Subcutaneous adipose tissue (tissue), 4 donors: ENCODE data around the gene HIVEP3. TPM values are rescaled to one million over a fixed set of nuclear protein-coding genes. Genes with fewer than 3 reads are reported as not detected.

Experiments
- total RNA-seq, 4 donors: library from RNA; depleted of rRNA; stranded (reverse); fragments of >200 nt; gene quantifications; one replicate each; pipeline ENCODE4 v1.1.0, GENCODE V29; 2016
- TF ChIP-seq, protein P1 (sequence below): fragments of 450-650 bp; IDR thresholded peaks from one replicate; pipeline ENCODE4 v1.5.1; 2016; ENCODE audit warnings: low read depth, mild to moderate bottlenecking, control low read depth, antibody characterized with exemption, moderate library complexity

The HIVEP3 gene
- total RNA-seq, 4 donors from 2014 or later = 2.4 to 9.6 (median 5.0) TPM

- TF ChIP-seq, protein P1, sequence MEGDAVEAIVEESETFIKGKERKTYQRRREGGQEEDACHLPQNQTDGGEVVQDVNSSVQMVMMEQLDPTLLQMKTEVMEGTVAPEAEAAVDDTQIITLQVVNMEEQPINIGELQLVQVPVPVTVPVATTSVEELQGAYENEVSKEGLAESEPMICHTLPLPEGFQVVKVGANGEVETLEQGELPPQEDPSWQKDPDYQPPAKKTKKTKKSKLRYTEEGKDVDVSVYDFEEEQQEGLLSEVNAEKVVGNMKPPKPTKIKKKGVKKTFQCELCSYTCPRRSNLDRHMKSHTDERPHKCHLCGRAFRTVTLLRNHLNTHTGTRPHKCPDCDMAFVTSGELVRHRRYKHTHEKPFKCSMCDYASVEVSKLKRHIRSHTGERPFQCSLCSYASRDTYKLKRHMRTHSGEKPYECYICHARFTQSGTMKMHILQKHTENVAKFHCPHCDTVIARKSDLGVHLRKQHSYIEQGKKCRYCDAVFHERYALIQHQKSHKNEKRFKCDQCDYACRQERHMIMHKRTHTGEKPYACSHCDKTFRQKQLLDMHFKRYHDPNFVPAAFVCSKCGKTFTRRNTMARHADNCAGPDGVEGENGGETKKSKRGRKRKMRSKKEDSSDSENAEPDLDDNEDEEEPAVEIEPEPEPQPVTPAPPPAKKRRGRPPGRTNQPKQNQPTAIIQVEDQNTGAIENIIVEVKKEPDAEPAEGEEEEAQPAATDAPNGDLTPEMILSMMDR = no peak
Observed at GRCh38 chr1:41719128-41719527, 199.6 kb downstream of the HIVEP3 start.

DNA sequence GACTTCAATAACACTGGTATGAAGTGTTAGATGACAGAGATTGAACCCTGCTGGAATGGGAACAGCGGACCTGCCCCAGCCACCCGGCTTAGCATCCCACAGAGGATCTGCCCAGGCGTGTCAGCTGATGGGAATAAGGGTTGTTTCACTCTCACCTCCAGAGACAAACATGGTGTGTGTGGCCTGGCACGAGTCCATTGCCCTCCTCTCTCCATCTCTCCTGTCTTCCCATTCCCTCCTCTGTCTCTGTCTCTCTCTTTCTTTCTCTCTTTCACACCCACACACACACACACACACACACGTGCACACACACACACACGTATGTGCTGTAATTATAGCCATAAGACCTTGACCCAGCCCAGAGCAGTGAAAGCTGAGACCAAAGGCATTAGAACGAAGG lies 200.2 kb downstream of the HIVEP3 start:
- TF ChIP-seq, protein P1 = no peak

GRCh38 chr1:41716188-41717130 lies 202.3 kb downstream of the HIVEP3 start:
- TF ChIP-seq, protein P1 = no peak

DNA sequence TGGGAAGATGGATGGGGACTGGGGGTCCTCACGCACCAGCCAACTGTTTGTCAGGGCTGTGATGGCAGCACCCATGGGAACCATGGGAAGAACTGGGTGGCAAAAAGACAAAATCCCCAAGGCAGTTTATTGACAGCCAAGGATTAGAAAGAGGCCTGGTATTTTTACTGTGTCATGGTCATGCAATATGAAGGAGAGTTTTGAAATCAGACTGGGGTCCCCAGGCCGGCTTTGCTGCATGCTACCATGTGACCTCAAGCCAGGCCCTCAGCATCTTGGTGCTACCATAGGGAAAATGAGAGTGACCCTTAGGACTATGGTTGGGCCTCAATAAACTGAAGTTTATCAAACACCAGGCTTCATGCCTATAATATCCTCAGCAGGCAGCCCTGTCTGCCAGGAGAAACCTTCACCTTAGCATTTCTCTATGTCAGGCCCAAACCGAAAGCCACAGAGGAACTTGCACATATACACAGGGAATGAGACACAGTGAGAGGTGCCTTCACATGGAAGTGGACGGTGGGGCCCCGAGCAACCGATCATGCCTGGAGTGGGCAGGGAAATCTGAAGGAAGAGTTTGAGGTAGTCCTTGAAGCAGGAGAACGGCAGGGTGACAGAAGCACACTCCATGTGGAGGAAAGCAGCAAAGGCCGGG lies 203.2 kb downstream of the HIVEP3 start:
- TF ChIP-seq, protein P1 = no peak

GRCh38 chr1:41714638-41715389 lies 203.9 kb downstream of the HIVEP3 start:
- TF ChIP-seq, protein P1 = no peak

DNA sequence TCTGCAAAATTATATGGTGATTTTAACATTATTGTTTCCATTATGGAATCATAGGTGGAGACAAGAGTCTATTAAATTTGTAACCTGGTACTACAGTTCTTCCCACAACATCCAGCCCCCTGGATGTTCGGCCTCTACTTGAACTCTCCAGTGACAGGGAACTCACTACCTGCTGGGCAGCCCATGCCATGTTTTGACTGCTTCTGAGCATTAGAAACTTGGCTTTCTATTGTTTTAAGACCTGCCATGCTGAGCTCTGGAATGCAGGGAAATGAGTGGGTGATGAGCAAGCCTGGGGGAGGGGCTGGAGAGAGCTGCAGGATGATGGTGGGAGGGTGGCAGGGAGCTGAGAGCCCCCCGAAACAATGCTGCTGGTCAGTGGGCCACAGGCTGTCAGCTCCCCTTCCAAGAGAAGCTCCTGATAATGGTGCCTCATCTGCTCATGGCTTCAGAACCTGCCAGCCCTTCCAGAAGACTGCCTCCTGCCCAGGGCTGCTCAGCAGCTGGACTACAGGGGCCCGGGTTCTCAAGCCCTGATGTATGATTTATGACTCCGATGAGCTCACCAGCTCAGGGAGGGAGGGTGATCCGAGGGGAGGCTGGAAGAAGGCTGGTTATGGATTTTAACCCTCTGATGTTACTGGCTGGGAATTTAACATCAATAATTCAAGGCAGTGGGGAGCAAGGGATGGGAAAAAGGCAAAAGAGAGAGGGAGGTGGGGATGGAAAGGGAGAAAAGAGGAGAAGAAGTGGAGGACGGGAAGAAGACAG lies 205.0 kb downstream of the HIVEP3 start:
- TF ChIP-seq, protein P1 = no peak
